Activated CD8-positive, alpha-beta memory T cell treated with anti-CD3 and anti-CD28 coated beads for 24 hours (primary cell): ENCODE results near the gene BORCS6.

Experiments used
- DNase-seq: peaks from one replicate; pipeline ENCODE4 v3.0.0-alpha.2; 2020

The BORCS6 gene

DNA sequence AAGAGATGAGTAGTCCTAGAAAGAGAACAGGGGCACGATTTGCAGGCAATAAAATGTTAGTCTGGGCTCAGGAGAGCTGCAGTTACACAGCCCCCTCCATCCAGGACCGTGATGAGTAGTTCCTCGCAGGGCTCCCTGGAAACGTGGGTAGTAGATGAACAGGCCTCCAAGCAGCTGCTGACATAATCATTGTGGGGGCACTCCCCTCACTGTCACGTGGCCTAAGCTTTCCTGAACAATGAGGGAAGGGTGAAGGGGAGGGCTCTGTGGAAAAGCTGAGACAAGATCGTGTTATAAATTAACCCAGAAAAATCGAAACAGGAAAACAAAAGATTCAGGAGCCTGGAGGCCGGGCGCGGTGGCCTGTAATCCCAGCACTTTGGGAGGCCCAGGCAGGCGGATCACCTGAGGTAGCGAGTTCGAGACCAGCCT lies 36.4 kb downstream of the BORCS6 start:
- peak; percentile 72 for DNase-seq

DNA sequence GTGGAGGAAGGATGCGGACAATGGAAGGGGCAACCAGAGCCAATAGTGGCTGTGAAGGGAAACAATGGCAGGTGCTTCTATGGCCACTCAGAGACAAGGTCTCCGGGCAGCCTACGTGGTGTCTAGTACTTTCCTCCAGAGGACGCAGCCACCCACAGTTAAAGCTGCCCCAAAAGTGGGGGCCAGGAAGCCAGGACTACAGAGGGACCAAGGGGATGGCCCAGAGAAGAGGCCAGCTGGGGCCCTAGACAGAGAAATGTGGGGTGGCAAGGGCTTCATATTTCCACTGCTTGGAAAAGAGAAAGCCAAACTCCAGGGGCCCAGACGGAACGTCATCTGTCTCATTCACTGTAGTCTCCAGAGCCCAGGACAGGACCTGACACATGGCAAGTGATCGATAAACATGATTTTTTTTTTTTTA lies 36.9 kb downstream of the BORCS6 start:
- no peak for DNase-seq

DNA sequence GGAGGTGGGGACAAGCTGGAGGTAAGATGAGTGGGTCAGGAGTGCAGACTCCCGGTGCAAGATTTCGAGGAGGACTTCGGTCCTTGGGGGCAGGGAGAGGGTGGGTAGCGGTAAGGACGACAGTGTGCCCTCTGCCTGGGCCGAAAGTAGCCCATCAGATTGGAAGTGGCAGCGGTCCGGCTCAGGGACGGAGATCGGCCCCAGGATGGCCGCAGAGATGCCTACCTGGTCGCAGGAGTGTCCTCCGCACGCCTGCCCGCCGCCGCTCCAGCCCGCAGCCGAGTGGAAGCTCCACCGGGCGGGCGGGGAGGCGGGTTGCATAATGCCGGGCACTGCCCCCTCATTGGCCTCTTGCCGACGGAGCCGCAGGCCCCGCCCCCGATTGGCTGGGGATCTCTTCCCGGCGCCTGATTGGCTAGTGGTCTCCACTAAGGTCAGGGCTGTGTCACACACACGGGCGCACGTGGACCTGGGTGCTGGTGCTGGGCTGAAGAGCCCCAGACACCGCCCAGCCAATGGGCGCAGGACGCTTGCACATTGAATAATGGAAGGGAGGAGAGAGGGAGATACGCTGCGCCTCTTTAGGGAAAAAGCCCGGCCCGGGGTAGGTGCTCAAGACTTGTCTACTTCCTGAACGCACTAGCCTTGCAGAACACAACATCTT lies 37.7 kb downstream of the BORCS6 start, which contains the start of gene PER1:
Gene PER1, minus strand, starts transcription at position 293 of the 664 bp plus-strand sequence. CDS start 1,698 bp downstream, outside the sequence.
- peak; percentile 91 for DNase-seq

DNA sequence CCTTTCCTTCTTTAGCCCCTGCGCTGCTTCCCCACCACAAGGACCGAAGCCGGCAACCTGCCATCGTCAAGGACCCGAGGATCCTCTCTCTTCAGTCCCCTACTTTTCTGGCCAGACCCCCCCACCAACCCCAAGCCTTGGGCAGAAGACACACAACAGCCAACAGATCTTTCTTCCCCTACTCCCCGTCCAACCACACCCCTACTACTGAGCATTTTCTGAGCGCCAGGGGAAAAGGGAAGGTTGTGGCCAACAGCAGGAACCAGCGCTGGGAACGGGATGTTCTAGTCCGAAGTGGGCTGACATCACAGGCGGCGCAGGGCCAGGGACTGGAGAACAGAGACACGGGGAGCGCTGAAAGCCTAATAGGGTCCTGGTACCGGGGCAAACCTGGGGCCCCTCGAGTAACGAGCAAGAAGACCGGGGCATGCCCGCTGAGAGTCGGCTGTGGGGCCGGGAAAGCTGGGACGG lies 38.3 kb downstream of the BORCS6 start:
- no peak for DNase-seq

DNA sequence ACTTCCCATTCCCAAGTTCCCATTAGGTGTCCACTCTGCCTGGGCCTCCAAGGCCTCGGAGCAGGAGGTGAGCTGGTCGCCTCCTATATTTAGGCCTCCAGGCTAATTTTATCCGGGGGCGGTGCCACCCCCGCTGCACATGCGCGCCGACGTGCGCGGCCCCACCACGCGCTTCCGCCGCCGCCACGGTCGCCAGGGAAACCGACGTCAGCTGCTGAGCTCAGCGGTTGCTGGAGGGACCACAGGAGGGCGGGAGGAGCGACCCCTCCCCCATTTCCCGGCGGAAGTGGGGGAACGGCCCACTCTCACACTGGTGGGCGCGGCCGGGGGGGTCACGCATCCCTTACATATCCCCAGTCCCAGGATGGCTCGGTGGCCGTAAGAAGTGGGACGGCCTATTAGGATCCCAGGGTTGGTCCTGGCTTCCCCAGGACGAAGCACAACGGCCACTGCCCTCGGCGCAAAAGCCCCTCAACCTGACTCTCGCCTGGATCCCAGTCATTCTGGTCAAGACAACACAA lies 38.8 kb downstream of the BORCS6 start:
- DNase-seq = peak; percentile 92

DNA sequence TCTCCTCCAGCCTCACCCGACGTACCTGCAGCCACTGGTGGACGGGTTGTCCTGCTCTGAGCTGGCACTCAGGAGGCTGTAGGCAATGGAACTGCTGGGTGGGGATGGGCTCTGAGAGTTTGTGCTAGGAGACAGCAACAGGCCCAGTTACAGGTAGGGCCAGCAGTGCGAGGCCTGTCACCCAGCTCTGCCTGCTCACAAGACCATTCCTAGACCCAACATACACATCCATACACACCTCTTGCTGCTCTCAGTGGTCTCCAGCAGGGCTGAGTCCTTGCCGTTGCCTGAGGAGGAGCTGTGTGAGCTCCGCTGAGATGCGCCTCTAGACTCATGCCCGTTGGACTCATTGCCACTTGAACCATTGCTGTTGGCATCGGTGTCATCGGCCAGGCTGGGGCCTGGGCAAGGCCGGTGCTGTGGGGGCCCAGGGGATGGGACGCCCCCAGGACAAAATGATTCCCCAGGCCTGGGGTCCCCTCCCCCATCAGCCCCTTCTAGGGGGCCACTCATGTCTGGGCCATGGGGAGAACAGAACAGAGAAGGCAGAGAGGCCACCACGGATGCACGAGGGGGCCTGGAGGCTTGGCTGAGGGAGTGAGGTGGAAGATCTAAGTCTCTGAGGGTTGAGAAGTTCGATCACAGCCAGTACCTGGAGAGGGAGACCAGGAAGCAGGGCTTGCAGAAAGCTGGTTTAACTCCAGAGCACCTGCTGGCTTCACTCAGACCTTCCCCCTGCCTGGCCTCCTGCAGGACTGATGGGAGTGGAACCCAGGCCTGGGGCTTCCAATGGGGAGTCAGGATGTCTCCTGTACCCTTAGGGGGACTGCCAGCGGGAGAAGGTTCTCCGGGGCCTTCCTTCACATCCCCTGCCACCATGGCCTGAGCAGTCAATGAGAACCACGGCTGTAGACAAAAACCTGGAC lies 39.5 kb downstream of the BORCS6 start:
- no peak for DNase-seq

DNA sequence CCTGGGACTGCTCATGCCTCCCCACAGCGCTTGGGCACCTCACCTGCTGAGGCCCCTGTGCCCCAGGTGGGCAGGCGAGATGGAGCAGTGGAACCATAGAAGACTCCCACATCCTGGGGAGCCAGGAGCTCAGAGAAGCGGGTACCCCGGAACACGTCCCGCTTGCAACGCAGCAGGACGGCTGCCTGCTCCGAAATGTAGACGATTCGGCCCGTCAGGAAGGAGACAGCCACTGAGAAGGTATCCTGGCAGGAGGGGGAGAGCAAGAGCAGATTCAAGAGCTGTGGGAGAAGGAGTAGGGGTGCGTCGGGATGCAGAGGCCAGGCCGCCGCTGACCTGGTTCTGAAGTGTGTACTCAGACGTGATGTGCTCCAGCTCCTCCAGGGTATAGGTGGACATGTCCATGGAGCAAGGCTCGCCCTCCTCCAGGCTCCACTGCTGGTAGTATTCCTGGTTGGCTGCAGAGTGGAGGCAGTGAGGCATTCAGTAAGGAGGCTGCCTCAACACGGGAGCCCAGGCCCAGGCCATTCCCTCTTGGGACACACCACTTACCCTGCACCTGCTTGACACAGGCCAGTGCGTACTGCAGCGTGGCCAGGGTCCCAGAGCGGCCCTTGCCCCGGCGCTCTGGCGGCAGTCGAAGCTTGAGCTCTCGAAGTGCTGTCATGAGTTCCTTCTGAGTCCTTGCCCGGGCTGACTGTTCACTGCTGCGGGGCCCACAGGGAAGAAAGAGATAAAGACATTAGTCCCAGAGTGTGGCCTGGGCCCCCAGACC lies 40.4 kb downstream of the BORCS6 start:
- no peak for DNase-seq

DNA sequence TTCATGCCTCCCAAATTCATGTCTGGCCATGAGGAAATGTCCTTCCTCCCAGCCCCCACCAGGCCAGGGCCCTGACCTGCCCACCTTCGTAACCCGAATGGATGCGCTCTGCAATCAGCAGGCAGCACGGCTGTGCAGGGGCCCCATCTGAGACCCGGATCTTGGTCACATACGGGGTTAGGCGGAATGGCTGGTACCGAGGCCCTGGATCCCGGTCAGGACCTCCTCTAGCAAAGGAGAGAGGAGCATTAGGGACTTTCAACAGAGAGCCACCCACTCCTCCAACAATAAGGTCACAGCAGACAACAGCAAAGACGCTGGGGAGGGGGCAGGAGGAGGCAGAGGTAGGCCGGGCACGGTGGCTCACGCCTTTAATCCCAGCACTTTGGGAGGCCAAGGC lies 41.4 kb downstream of the BORCS6 start:
- DNase-seq = no peak

DNA sequence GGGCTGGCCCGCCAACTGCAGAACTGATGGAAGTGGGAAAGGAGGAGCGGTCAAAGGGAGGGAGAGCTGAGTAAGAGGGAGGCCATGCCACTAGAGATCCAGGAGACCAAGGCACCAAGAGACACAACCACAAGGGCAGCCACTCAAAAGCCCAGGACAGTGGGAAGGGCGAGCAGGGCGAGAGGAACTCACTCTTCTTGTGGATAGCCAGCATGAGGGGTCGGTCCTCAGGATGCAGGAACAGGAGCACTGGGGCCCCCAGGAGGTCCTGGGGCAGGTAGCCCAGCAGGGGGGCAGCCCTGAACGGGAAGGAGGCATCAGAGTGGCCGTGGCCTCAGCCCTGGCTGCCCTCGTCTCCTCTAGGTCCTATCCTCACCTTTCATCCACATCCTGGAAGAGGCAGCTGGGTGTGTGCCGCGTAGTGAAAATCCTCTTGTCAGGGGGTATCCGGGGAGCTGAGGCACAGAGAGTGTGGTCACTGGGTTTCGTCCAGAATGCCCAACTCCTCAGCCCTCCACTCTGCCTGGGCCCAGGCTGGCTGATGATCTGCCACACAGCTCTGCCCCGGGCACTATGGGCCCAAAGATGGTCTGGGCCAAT lies 42.1 kb downstream of the BORCS6 start:
- DNase-seq = no peak

DNA sequence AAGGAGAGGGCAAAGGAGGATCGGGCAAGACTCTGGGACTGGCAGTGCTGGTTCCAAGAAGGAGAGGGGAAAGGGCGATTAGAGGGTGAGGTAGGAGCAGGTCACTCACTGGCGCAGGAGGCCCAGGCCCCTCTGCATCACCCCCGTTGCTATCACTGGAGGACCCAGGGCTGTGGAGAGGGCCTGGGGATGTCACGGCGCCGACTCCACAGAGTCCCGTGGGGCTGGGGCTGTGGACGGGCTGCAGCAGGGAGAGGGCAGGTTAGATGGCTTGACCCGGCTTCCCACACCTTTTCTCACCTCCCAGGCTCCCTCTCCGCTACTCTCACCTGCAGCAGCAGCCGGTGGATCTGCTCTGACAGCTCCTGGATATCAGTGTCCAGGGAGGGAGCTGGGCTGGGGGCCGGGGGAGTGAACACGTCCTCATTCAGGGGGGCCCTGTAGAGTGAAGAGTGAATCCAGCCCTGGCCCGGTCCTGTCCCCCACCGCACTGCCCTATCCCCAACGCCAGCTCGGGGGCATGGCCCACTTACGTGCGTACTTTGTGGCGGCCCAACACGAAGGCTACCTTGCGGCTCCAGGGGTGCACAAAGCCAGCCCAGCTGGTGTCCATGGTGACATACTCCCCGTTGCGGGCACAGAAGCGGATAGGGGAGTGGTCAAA lies 42.7 kb downstream of the BORCS6 start:
- no peak for DNase-seq

DNA sequence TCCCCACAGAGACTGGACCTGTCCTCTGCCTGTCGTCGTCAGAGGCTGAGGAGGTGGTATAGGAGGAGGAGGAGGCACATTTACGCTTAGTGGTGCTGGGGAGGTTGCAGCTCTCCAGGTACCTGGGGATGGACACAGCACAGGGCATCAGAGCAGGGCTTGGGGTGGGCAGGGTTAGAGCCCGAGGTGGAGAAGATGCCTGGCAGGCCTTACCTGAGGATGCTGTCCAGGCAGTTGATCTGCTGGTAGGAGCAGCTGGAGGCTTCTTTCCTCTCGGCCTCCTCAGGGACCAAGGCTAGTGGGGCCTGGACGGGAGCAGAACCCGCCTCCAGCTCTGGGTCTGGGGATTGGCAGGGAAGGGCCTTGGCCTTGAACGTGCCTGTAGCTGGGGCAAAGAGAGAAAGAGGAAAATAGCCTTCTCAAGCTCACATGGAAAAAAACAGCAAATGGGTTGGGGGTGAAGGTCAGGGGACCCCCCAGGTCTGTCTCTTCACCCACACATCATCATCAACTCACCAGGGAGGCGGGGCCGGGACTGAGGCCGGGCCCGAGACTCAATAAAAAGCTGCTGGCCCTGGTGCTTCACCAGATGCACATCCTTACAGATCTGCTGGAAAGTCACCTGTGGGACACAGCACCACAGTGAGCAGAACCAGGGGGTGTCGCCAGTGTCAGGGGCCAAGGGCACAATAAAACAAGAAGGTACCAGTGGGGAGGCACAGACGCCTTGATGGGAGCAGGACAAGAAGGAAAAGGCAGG lies 43.4 kb downstream of the BORCS6 start:
- no peak for DNase-seq

DNA sequence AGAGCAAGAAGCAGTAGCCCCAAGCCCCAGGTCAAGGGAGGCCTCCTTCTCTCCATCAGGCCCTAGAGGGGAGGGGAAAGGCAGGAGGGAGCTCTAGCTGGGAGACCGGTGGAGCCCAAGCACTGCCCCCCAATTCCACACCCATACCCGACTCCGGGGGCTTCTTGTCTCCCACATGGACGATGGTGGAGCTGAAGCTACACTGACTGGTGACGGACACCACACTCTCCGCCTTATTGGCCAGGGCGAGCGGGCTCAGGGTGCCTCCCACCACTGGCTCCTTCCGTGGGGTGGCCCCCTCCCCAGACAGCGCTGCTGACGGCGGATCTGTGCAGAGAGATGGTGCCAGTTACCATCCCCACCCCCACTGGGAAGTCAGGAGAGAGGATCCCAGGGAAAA lies 44.2 kb downstream of the BORCS6 start:
- DNase-seq = no peak

DNA sequence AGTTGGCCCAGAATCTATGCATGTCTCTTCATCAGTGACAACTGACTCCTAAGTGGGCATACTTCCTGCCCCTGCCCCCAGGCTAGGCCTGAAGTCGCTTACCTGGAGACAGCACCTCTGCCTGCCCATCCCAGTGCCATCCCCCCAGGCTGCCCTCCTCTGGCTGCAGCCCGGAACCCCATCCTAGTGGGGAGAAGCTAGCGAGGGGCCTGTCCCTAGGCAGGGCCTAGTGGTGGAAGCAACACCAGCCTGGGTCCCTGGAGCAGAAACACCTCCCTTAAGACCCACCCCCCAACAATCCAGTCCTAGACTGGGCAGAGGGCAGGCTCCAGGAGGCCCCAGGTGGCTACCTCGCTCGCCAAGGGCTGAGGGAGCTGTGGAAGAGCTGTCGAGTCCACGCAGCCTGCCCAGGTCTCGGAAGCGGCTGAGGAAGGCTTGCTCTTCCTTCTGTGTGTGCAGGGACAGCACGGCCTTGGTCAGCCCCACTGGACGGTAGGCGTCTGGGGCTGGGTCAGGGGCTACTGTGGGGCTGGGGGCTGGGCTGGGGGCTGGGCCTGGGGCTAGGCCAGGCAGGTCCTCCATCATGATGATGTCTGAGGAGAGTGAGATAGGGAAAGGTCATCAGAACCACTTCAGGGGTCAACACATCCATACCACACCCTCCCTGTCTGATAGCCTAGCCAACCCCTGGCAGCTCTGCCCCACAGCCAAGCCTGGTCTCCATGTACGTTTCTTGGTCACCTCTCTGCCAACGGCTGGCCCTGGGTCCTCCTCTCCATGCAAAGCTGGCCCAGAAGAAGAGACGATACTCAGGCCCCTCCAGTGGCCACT lies 45.4 kb downstream of the BORCS6 start:
- DNase-seq = no peak

DNA sequence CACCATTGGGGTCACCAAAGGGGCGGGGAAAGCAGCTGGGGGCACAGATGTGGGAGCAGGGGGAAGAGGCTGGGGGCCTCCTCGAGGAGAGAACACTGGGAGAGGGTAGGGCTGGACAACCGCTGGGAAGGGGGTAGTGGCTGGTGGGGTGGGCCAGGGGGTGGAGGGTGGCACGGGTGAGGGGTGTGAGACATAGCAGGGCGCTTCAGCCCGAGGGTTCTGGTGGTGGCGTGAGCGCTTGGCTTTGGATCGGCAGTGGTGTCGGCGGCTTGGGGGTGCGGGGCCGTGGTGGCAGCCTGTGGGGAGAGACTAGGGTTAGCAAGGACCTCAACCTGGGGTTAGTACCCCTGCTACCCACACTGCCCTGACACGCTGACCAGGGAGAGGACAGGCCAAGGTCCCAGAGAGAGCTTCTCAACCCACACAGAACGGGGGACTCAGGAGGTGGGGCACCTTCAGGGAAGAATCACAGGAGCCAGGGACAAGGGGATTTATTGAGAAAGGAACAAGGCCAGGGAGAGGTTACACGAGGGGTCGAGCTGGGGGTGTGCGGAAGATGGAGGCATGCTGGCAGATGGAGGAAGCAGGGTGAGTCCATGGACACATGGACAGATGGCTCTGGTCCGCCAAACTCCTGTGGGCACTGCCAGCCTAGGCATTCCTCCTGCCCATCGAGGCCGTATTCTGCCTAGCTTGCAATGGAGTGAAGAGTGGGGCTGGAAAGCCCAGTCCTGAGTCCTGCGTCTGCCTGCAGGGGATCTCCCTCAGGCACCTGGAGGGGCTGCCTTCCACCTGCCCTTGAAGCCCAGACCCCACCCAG lies 46.2 kb downstream of the BORCS6 start:
- DNase-seq = no peak

DNA sequence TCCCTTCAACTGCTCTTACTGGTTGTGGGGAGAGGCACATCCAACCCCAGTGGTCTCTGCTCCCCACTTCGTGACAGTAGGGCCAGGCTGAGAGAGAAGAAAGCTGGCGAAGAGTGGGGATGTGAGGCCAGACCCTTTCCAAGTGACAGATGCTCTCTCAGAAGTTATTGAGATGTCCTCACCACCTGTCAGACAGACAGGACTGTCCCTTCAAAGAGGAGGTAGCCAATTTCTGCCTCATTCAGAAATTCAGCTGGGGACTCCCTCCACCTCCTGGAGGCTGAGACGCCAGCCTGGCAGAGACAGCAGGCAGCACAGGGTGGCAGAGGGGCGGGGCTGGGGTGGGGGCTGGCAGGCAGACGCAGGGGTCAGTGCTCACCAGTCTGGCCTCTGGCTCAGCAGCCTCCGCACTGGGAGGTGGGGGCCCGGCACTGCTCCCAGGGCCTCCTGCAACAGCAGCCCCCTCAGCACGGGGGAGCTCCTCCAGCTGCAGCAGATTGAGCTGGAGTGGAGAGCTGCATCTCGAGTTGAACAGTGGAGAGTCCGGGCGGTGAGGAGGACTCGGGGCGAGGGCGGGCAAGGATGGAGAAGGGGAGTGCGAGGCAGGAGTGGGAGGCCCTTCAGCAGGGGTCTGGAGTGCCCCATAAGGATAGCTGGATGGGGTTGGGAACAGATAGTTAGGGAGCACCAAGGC lies 46.9 kb downstream of the BORCS6 start:
- DNase-seq = no peak

DNA sequence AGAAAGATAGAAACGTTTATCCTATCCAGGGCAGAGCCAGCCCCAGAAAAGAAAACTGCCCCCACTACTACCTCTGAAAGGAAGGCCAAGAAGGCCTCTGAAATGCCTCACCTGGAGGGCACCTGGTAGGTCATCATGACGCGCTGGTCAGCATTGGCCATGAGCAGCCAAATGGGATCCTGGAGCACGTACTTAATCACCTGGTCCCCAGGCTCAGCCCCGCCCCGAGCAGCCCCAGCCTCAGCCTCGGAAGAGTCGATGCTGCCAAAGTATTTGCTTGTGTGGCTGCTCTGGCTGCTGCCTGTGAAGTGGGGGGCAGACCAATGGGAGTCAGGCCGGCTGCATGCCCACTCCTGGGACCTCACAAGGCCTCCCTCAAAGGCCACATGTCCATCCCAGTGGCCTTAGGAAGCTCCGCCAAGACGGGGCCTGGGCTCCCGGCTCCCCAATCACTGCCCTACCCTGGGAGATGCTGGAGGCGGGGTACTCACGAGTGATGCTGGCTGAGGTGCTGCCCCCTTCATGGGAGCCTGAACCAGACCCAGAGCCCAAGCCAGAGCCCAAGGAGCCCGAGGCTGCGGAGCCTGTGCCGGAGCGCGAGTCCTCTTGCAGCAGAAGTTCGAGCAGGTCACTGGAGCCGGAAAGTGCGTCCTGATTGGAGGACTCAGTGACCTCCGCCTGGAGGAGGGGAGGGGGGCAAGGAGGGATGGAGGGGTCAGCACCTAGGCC lies 47.7 kb downstream of the BORCS6 start:
- DNase-seq = no peak

DNA sequence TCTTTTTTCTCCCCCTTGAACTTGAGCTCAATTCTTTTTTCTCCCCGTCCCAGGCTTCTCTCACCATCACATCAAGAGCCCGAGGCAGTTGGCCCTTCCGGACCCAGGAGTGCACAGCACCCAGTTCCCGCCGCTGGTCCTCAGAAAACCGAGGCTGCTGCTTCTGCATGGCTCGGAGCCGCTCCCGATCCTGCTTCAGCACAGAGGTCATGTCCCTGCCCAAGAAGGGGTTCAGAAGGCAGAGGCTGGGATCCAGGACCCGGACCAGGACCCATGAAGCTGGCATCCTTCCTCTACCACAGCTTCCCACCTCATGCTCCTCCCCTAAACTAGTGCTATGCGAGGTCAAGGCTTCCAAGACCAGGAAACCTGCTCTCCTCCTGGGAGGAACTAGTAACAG lies 48.2 kb downstream of the BORCS6 start:
- no peak for DNase-seq

DNA sequence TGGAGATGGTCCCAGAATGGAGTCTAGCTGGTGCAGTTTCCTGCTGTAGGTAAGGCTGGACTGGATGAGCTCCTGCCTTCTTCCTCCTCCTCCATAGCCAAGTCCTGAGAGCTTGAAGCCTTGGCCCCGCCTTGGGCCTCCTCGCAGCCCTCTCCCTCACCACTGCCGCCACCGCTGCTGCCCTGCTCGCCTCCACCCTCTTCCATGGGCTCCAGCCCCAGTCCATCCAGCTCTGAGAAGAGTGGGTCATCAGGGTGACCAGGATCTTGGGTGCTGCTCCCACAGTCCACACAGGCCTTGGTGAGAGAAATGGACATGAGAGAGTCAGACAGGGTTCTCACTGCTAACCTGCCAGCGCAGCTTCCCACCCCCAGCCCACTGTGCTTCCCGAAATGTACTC lies 48.9 kb downstream of the BORCS6 start:
- DNase-seq = no peak
